Activated T-cell treated with anti-CD3 and anti-CD28 coated beads for 48 hours (primary cell): ENCODE results near the gene MKRN2.
"Not testable (repeated sequence)": the region's sequence is repeated elsewhere in the genome, so short reads cannot be mapped to it uniquely, and the experiment has no call there.

Experiments
- DNase-seq: peaks from one replicate; pipeline ENCODE4 v3.0.0-alpha.2; 2020; ENCODE audit warnings: low read depth

The MKRN2 gene

GRCh38 chr3:12588039-12589009, 31.4 kb downstream of the MKRN2 start:
- no peak for DNase-seq

- DNase-seq, result no peak
Observed at GRCh38 chr3:12590096-12590495, 33.2 kb downstream of the MKRN2 start.

- no peak for DNase-seq
Observed at GRCh38 chr3:12591456-12591855, 34.6 kb downstream of the MKRN2 start.

GRCh38 chr3:12591997-12592715, 35.3 kb downstream of the MKRN2 start:
- no peak for DNase-seq

GRCh38 chr3:12593473-12593872, 36.6 kb downstream of the MKRN2 start:
- DNase-seq, result no peak

GRCh38 chr3:12598890-12599289, 42.0 kb downstream of the MKRN2 start:
- DNase-seq, result no peak

GRCh38 chr3:12601072-12601471, 44.2 kb downstream of the MKRN2 start:
- no peak for DNase-seq

- DNase-seq, result no peak
Observed at GRCh38 chr3:12603969-12604368, 47.1 kb downstream of the MKRN2 start.

GRCh38 chr3:12608376-12608775, 51.5 kb downstream of the MKRN2 start:
- no peak for DNase-seq

GRCh38 chr3:12611117-12611516, 54.2 kb downstream of the MKRN2 start:
- DNase-seq, result no peak

- DNase-seq, result no peak
Observed at GRCh38 chr3:12612514-12613226, 55.8 kb downstream of the MKRN2 start.

GRCh38 chr3:12613250-12613649, 56.4 kb downstream of the MKRN2 start:
- DNase-seq, result no peak

- DNase-seq, result no peak
Observed at GRCh38 chr3:12615266-12615665, 58.4 kb downstream of the MKRN2 start.

- DNase-seq, result no peak
Observed at GRCh38 chr3:12618426-12618825, 61.5 kb downstream of the MKRN2 start.

- no peak for DNase-seq
Observed at GRCh38 chr3:12620305-12620704, 63.4 kb downstream of the MKRN2 start.

- no peak for DNase-seq
Observed at GRCh38 chr3:12620729-12621128, 63.8 kb downstream of the MKRN2 start.

- DNase-seq, result no peak
Observed at GRCh38 chr3:12622335-12622734, 65.4 kb downstream of the MKRN2 start.

- DNase-seq, result no peak
Observed at GRCh38 chr3:12624056-12624455, 67.2 kb downstream of the MKRN2 start.

- DNase-seq, result not testable (repeated sequence)
Observed at GRCh38 chr3:12624964-12625363, 68.1 kb downstream of the MKRN2 start.

- no peak for DNase-seq
Observed at GRCh38 chr3:12627370-12627769, 70.5 kb downstream of the MKRN2 start.

- DNase-seq, result no peak
Observed at GRCh38 chr3:12628813-12629212, 71.9 kb downstream of the MKRN2 start.

- no peak for DNase-seq
Observed at GRCh38 chr3:12629560-12629959, 72.7 kb downstream of the MKRN2 start.

- DNase-seq, result no peak
Observed at GRCh38 chr3:12630292-12630691, 73.4 kb downstream of the MKRN2 start.
